Prostate gland (tissue), 2 donors: ENCODE data around the gene GTF2A1L. TPM values are rescaled to one million over a fixed set of nuclear protein-coding genes. Genes with fewer than 3 reads are reported as not detected.

Experiments used
- DNase-seq: peaks from one replicate; pipeline ENCODE4 v3.0.0-alpha.2; 2019; ENCODE audit warnings: low spot score
- H3K27ac ChIP-seq, 2 donors: fragments of 200-600 bp; sonication (generic); 2 replicates each; pipeline ENCODE4 v1.5.1; 2017 to 2019
- H3K27me3 ChIP-seq: fragments of 200-600 bp; sonication (generic); replicated peaks from 2 replicates; pipeline ENCODE4 v1.5.1; 2019; ENCODE audit not compliant: insufficient read depth
- H3K36me3 ChIP-seq, 2 donors: fragments of 200-600 bp; sonication (generic); 1 replicate in 1 of 2; 2 replicates in 1 of 2; pipeline versions ENCODE4 v1.5.1 to v1.8.1; 2017 to 2019
- H3K4me1 ChIP-seq: fragments of 200-600 bp; sonication (generic); replicated peaks from 2 replicates; pipeline ENCODE4 v1.5.1; 2019
- H3K4me3 ChIP-seq, 2 donors: fragments of 200-600 bp; sonication (generic); 2 replicates each; pipeline ENCODE4 v1.5.1; 2017 to 2019
- H3K9me3 ChIP-seq: fragments of 200-600 bp; sonication (generic); 2 replicates; pipeline ENCODE4 v1.5.1; 2017
- CTCF ChIP-seq, 4 experiments: fragments of 200-600 bp in 2 of 4; fragments of 450-650 bp in 2 of 4; sonication (generic) in 2 of 4; IDR thresholded peaks; 1 replicate in 3 of 4; 2 replicates in 1 of 4; pipeline ENCODE4 v1.5.1; 2016 to 2019; ENCODE audit warnings: antibody characterized with exemption in 4 of 4, mild to moderate bottlenecking in 2 of 4, moderate library complexity in 2 of 4
- POLR2A ChIP-seq: fragments of 450-650 bp; IDR thresholded peaks from one replicate; pipeline ENCODE4 v1.6.1; 2016; ENCODE audit warnings: antibody characterized with exemption, mild to moderate bottlenecking
- POLR2AphosphoS5 ChIP-seq: sonication (generic); formaldehyde crosslinking; IDR thresholded peaks from one replicate; pipeline ENCODE4 v1.6.1; 2017; ENCODE audit warnings: antibody characterized with exemption
- WGBS: methylation state at CpG from one replicate; pipeline ENCODE4 v1.1.5; 2018; 5-methylcytosine and 5-hydroxymethylcytosine counted together
- intact Hi-C: fragments of 100-400 bp; cut with DNase I; formaldehyde crosslinking; loops from one replicate; pipeline ENCODE4 v1.14.2; 2022
- total RNA-seq, 2 donors: library from RNA; depleted of rRNA; stranded (reverse); fragments of >200 nt; gene quantifications; one replicate each; pipeline ENCODE4 v1.1.0, GENCODE V29; 2016

Gene GTF2A1L
- total RNA-seq, 2 donors from 2014 or later: 0.68 to 3.6 TPM

- Histone ChIP-seq H3K4me1 (no peaks in the 10 kb centered on the region), H3K27me3 (no peaks in the 10 kb centered on the region), H3K36me3 (no peaks in the 10 kb centered on the region), H3K27ac (no peak overlapping the region), H3K9me3 (no peaks in the 10 kb centered on the region), H3K4me3 (no peak overlapping the region)
- intact Hi-C loops: no loop called here
- DNase-seq: no peak
- TF ChIP-seq POLR2A (no peak), POLR2AphosphoS5 (no peak), CTCF (IDR thresholded peaks at IDR 0.05) (no peak)
- 58% methylated on average over 2 of the region's 2 CpGs for WGBS
Observed at GRCh38 chr2:48674933-48675332, 57.3 kb downstream of the GTF2A1L start.

- intact Hi-C loops: no loop called here
- WGBS: 65% methylated on average over 2 of the region's 2 CpGs
- TF ChIP-seq CTCF (IDR thresholded peaks at IDR 0.05): no peak
Observed at GRCh38 chr2:48677450-48677849, 59.8 kb downstream of the GTF2A1L start.

GRCh38 chr2:48685126-48685525 is 67.5 kb downstream of the GTF2A1L start:
- intact Hi-C loops: no loop called here
- H3K4me3 ChIP-seq: no peak overlapping the region
- H3K27ac ChIP-seq: no peak overlapping the region
- no peak for DNase-seq
- H3K27me3 ChIP-seq: no peaks in the 10 kb centered on the region
- no peaks in the 10 kb centered on the region for H3K9me3 ChIP-seq
- TF ChIP-seq POLR2A: no peak
- no peak for TF ChIP-seq POLR2AphosphoS5
- TF ChIP-seq CTCF (IDR thresholded peaks at IDR 0.05): no peak
- H3K4me1 ChIP-seq: no peaks in the 10 kb centered on the region
- no peaks in the 10 kb centered on the region for H3K36me3 ChIP-seq
- 95% methylated on average over 1 of the region's 1 CpG for WGBS

More at GRCh38 chr2:48677450-48677849, 59.8 kb downstream of the GTF2A1L start:
- no peaks in the 10 kb centered on the region for H3K4me1 ChIP-seq
- H3K36me3 ChIP-seq: no peaks in the 10 kb centered on the region
- no peaks in the 10 kb centered on the region for H3K9me3 ChIP-seq
- DNase-seq: no peak
- no peak overlapping the region for H3K4me3 ChIP-seq
- H3K27me3 ChIP-seq: no peaks in the 10 kb centered on the region
- no peak overlapping the region for H3K27ac ChIP-seq

- WGBS: 81% methylated on average over 3 of the region's 3 CpGs
- Histone ChIP-seq H3K4me1 (no peaks in the 10 kb centered on the region), H3K9me3 (no peaks in the 10 kb centered on the region), H3K4me3 (no peak overlapping the region), H3K36me3 (no peaks in the 10 kb centered on the region), H3K27me3 (no peaks in the 10 kb centered on the region), H3K27ac (no peak overlapping the region)
- no peak for DNase-seq
- intact Hi-C loops: no loop called here
- TF ChIP-seq POLR2AphosphoS5 (no peak), POLR2A (no peak), CTCF (IDR thresholded peaks at IDR 0.05) (no peak)
Observed at GRCh38 chr2:48691935-48692691, 74.5 kb downstream of the GTF2A1L start.

- Histone ChIP-seq H3K27me3 (no peaks in the 10 kb centered on the region), H3K9me3 (no peaks in the 10 kb centered on the region), H3K36me3 (no peaks in the 10 kb centered on the region), H3K27ac (no peak overlapping the region), H3K4me1 (no peaks in the 10 kb centered on the region), H3K4me3 (no peak overlapping the region)
- WGBS: 95% methylated on average over 4 of the region's 4 CpGs
- DNase-seq: no peak
- intact Hi-C loops: no loop called here
- TF ChIP-seq POLR2A (no peak), POLR2AphosphoS5 (no peak), CTCF (IDR thresholded peaks at IDR 0.05) (no peak)
Observed at GRCh38 chr2:48693066-48693465, 75.4 kb downstream of the GTF2A1L start.
